DLD1 (cell line): Measurements from ENCODE around the gene MAP1B.

Source experiments
- in situ Hi-C: cut with HindIII; loops from 2 replicates; pipeline ENCODE4 v1.10.0; 2017; ENCODE audit warnings: low sequenced_read_pairs

Gene MAP1B

DNA sequence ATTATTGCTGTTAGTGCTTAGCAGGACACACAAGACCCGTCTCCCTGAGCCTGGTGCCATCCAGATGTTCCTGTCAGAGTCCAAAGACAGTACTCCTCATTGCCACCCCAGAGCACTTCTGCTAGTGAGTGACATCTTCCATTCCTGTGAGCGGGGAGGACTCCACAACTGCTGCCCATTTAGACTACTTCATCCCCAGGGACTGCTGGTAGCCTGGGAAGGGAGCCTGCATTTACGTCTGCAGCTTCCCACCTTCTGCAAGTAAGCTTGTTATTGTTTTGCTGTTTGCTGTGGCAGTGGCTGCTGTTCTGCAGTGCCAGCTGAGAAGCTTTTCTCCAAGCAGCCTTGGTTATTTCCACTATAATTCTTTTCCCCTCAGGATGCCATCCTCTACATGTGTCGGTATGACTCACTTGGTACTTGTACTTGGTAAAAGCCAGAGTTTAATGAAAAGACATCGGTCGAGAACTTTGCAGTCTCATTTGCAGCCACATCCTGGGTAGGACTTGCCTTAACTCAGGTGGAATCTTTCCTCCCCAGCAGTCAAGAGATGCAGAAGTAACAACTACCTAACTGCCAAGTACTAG is 10.6 kb upstream of the MAP1B start:
- in situ Hi-C loops = no loop called here

DNA sequence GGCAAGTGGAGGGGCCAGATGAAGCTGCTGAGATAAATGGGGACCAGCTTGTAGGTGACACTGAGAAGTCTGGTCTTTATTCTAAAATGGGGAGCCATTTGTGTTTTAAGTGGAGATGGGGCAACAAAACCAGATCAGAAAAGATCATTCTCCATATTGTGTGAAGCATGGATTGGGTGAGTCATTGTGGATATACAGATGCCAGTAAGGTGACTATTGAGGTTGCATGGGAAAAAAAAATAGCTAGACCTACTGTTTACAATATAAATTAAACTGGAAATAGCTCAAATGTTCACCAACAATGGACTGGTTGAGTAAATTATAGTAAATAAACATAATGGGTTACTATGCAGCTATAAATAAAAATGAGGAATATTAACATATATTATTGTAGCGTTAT is 5.4 kb upstream of the MAP1B start:
- in situ Hi-C loops = no loop called here

DNA sequence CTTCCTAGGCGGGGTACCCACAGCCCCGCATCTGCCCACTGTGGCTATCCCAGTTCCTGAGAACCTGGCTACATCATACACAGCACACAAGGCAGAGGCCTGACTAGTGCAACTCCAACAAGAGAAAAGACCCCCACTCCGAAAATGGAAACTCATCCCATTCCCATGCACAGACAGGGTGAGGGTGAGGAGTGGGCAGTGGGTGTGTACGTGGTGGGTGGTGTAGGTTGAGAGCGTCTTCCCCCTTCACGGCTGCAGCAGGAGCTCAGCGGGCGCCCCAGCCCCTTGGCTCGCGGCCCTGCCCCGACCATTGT is 501 bp upstream of the MAP1B start:
- in situ Hi-C loops = no loop called here

DNA sequence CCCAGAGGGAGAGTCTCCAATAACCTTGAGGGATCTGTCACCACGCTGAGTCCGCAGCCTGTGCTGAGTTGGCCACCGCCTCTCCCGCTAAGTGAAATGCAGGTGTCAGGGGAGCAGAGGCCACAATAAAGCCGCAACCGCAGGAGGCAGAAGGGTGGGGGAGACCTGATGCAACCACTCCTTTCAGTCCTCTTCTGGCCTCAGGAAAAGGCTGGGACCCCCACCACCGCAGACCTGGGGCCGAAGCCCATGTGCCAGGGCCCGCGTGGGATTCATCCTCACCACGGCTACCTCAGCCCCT is 576 bp downstream of the MAP1B start:
- in situ Hi-C loops = no loop called here

DNA sequence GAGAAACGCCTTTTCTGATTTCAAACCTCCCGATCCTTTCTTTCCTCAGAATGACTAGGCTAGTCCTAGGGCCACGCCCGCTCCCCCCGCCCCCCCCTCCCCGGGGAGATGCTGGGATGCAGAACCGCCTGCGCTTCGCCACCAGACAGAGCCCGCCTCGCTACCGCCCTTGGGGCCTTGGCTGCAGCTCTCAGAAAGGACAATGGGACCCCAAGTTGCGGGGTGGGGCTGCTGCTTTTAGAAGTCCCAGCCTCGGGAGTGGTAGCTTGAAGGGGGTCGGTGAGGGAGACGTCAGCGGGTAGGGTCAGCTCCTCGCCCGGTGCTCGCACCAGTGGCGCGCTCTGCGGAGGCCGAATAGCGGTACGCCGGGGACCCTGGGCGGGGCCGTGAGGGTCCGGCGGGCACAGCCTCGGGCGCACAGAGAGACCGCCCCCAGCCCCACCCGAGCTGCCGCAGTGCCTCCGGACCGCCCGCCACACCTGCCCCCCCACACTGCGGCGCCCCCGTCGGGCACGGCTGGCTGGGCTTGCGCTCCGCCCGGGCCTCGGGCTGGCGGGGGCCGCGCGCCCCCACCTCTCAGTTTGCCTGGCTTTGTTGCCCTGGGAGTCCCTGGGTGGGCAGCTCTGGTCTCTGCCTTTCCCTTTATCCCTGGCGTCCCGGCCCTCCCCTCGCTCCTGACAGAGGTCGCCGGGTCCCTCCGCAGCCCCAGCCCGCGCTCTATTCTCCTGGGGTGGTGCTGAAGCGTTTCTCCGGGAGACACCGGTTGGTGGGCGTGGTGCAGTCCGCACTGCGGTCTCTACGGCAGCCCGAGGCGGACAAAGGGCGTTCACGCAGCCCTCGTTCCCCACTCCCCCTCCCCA is 1.2 kb downstream of the MAP1B start:
- in situ Hi-C loops = no loop called here

DNA sequence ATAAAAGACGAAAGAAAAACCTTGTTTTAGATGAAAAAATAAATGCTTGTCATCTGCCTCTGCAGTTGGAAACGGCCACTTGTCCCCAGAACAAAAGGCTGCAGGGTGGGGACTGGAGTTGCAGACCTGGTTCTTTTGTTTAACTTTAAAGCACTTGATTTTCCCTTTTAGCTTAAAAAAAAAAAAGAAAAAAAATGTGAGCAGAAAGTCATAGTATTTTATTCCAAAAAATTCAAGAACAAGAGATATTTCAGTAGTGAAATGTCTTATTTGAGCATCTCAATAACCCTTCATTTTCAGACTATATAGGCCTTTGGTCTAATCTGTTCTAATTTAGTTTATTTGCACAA is 1.8 kb downstream of the MAP1B start:
- in situ Hi-C loops = no loop called here

DNA sequence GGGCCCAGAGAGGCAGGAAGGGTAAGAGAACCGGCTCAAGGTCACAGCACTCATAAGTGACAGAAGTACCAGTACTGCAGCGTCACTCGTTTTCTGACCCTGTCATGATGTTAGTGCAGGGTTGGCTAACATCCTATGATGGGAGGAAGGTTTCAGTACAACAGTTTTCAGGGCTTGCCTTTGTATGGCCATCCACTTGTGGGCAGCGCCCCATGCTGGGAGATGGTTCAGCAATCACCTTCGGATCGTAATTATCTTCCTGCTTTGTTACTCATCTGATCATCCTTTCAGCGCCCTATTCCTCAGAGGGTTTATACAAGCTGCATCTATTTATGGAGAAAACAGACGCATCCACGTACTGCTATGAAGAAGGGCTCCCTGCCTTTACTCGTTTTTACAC is 2.4 kb downstream of the MAP1B start:
- in situ Hi-C loops = no loop called here

DNA sequence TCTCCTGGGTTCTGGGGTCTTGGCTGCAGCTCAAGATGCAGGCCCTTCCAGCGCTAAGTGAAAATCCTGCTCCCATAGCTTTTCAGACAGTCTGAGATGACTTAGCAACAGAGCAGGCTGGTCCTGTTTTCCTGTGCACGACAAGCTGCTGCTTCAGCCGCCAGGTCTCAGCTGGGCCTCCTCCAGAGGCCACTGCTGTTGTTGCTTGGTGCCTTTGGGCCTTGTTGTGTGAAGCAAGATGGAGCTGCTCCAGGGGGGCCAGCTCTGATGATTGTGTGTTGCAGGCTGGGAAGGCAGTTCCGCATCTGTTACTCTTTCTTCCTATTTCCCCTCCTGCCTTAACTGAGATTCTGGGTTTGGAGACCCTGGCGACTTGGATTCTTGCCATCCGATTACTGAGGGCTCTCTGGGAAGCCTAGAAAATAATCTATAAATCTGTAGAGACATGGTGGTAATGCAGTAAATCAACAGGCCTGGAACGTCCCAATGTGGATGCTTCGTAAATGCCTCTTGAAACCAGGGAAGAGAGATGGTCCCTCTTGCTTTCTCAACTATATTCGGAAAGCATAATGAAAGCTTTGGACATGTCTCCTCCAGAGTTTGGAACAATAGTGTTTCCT is 3.2 kb downstream of the MAP1B start:
- in situ Hi-C loops = no loop called here

DNA sequence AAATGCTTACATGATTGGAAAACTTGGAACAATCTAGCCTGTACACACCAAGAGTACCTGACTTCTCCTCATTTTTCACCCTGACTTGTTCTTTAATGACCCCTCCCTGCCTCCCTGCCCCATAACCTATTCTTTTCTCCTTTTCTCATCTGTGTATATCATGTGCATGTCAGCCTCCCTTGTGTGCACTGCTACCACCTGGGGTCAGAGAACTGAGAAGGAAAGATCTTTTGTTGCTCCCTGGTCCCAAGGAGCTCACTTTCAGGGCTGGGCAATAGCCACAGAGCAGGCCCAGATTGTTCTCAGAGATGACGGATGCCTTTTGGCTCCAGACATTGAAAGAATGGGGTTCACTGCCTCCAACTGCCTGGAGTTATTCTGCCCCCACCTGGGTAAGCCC is 5.1 kb downstream of the MAP1B start:
- in situ Hi-C loops = no loop called here

DNA sequence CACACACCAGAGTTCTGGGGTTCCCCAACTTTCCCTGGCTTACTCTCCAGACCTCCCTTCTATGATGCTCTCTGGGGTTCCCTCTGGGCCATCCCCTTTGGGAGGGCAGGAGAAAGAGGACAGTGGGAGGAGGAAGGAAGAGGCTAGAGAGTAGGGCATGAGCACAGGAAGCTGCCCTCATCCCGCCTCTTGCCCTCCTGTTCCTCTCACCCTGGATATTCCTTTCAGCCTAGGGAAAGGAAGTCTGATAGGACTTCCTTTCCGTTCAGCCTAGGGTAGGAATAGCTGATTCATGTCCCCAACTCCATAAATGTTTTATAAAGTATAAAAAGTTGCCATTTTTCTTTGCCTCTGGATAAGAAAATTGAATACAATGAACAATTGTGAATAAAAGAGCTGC is 7.4 kb downstream of the MAP1B start:
- in situ Hi-C loops = no loop called here

DNA sequence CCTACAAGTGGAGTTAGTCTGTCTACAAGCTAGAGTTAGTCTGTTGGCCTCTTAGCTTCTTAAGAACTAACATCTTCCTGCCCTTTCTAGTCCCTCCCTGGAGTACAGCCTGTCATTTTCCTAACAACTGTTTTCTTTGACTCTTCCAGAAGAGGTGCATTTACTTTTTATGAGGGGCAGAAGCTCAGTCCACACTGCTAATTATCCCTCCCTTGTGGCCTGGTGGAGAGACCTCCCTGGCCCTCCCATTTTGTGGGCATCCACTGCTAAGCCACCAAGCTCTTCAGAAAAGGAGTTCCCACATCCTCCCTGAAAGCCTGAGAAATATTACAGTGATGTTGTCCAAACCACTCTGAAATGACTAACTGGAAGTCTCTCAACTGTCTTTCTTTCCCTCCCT is 8.0 kb downstream of the MAP1B start:
- in situ Hi-C loops = no loop called here

DNA sequence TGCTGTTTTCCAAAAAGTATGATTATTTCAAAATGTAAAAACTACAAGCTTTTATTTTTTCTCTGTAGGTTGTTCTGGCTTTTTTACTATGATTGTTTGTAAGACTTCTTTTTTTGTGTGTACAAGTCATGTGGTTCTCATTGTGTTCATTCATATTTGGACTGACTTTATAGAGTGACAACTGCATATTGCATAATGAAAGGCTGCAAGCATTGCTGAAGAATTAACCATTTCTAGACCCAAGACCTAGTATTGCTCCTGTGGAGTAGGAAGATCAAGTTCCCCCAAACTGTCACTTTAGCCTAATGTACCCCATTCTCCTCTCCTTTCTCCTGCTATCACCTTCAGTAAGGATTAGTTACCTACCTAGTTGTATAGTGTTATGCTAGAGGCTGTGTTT is 10.0 kb downstream of the MAP1B start:
- in situ Hi-C loops = no loop called here

DNA sequence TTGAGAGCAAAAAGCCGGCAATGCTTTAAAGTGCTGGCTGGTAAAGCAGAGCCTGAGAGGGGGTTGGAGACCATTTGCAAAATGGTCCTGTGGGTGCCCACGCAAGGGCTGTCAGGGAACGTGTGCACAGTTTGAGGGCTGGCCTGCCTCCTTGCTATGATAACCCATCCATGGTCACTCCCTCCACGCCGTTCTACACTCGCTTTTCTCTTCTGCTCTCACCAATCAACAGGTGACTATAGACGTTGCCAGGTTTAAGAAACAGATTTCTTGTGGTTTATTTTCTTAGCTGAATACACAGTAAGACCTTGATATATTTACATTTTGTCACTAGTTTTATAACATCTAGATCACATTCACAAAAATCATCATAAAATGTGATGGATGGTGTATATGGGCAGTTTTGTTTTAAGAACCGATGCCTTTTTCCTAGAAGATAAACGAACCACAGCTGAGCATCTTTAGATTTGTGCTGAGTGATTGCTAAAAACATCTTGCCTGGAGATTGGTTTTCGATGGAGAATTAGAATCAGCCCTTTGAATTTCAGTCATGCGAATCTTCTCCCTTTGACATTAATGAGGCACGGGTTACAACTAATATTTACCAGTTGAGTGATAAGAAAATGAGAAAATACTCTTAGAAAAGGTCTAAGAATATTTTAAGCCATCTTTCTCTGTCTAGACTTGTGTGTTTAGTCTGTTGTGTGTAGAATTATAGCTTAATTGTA is 13.9 kb downstream of the MAP1B start:
- in situ Hi-C loops = loop anchor here (10.0 kb wide), 1 partner anchor 124 kb away; no protein-coding TSS in a partner anchor

DNA sequence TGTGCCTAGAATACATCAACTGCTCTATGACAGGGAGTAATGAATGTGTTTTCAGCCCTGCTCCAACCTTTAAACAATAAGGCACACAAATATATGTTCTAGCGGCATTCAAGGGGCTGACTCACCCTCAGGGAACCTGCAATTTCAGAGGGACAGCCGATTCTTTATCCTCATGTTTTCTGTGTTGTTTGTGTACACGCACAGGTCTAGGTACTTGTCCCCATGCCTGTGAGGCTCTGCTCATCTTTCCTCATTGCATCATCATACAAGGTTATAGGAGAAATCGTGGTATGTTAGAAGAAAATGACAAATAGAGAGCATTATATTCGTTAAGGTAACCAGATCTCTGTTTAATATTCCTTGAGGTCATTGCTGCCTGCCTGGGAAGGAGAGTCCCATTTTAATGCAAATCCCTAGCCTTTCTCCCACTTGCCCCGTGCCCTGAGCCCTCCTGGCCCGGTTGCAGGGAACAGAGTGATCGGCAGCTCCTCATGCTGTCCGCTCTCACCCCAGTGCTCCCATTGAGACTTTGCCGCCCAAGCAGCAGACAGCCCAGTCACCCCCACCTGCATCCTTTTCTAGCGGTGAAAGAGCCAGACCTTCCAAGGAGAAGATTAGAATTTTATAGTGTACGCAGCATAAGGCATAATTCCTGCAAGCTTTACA is 14.6 kb downstream of the MAP1B start:
- in situ Hi-C loops = loop anchor here (10.0 kb wide), 1 partner anchor 123 kb away; no protein-coding TSS in a partner anchor

DNA sequence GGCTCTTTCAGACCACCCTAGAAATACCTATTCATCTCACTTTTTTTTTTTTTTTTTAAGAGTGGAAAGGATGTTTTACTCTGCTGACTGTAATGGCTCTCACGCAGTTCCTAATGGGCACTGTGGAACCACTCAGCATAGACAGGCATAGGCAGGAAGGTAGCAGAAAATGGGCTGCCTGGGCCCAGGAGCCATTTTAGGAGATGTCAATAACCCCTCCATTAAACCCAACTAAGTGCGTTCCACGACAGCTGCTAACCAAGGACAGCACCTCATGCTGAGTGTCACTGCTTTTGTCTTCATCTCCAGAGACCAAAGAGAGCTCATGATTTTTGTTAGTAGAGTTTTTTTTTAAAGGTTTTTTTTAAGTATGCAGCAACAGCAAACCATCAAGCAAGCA is 15.3 kb downstream of the MAP1B start:
- in situ Hi-C loops = loop anchor here (10.0 kb wide), 1 partner anchor 122 kb away; no protein-coding TSS in a partner anchor

DNA sequence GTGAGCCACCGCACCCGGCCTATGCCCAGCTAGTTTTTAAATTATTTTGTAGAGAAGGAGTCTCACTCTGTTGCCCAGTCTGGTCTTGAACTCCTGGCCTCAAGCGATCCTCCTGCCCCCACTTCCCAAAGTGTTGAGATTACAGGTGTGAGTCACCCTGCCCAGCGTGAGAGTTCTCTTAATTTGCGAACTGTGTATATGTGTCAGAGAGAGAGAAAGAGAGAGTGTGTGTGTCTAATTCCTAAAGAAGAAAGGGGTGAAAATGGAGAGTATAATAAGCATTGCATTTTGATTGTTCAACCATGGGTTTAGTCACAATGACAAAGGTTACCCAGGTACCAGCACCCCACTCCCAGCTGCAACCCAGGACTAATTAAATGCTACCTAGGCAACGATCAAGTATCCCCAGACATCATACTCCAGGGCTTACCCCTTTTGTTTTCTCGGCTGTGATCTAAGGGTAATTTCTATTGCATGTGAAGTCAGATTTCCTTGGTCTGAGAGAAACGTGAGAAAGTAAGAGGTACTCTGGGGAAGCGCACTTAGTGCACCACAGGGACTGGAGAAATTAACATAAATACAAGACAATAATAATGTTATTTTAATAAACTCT is 16.6 kb downstream of the MAP1B start:
- in situ Hi-C loops = loop anchor here (10.0 kb wide), 1 partner anchor 121 kb away; no protein-coding TSS in a partner anchor

DNA sequence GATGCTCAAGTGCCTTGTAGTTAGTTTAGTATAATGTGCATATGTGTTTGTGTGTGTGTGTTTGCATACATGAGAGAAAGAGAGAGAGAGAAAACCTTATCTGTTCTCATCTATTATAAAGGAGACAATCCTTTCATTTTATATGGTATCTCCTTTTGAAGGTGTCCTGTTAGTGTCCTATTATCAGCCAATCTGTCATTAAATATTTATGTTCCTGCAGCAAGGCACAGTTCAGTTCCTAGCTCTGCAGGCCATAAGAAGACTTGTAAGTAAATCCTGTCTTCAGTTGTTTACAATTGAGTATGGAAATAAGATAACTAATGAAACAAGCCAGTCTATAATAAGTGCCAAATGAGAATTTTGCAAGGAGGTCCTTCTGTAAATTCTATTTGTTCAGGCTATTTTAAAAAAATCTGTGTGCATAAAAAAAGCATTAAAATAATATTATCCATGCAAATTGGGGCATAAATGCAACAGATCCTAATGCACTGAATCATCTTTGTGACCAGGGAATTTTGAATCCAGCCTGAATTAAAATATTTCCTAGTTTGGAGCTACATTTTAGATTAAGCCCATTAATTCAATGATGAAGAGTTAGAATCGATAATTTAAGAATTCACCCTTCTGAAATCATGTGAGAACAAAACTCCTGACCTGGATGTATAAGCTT is 18.1 kb downstream of the MAP1B start:
- in situ Hi-C loops = loop anchor here (5.0 to 10.0 kb wide), 2 partner anchors 119 to 182 kb away; no protein-coding TSS in a partner anchor

DNA sequence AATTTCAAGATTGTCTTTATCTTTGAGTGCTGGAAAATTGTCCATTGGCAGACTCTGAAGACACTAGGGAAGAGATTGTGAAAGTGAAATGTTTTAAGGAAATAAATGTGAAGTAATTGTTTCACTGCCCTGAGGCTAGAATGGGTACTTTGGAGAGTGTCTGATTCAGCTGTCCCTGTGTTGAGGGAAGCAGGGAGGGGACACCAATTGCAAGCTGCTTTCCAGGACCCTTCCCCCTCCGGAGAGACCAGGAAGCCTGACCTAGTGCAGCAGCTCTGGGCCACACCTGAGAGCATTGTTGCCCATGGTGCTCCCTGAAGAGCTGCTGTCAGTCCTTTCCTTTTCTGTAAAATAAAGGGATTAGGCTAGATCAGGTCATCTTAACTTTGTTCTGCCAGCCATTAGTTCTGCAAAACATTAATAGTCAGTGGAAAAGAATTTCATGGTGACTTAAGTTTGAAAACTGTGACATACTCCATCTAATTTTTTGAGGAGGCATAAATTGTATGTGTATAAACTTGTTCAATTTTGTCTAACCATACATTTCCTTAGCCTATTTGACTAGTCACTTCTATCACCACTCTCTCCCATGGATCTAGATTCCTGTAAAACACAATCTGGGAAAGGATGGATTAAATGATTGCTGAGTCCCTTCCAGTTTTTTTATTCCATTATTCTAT is 18.8 kb downstream of the MAP1B start:
- in situ Hi-C loops = loop anchor here (5.0 to 10.0 kb wide), 2 partner anchors 119 to 181 kb away; no protein-coding TSS in a partner anchor

DNA sequence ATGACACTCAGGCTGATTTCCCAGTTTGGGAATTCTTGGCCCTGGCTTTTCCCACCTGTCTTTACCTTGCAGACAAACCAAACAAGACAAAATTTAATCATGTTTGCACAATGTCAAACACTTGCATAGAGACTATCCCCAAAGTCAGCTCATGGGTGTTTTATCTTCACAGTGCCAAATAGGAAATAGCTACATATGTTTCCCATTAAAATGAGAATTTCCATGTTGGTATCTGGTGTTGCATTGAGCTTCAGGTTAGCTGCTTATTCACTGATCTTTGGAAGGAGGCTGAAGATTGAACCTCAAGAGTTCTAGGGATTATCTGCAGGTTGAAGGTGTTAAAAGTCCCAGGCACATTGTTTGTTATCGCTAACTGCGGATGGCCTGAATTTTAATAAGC is 19.5 kb downstream of the MAP1B start:
- in situ Hi-C loops = loop anchor here (5.0 to 10.0 kb wide), 2 partner anchors 118 to 181 kb away; no protein-coding TSS in a partner anchor
